ENCODE data around the gene C4orf51. TPM values are rescaled to one million over a fixed set of nuclear protein-coding genes. Genes with fewer than 3 reads are reported as not detected.
A peak's percentile ranks its signal among the peaks of the same experiment; 100 is the strongest.

The C4orf51 gene
- total and polyA plus RNA-seq, 2 of the 8 experiments (the other 6 are each of a cell fraction or from before 2014, with no cell fraction given): 0.54 TPM; not detected in 1

DNA sequence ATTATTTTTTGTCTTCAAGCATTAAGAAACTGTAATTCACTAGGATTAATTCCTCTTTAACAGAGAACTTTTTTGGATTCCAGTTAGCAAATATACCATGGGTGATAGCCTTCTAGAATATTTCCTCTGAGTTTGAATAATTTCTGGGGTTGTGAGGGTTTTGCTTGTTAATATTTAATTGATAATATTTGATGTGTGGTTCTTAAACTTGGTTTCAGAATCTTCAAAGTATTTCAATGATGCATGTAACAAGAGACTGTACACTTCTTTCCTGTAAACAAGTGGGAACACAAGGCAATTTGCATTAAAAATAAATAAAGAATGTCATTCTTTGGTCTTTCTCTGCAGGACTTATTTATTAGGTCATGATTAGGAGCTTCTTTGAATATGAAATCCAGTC lies 9.5 kb upstream of the C4orf51 start:
- Histone ChIP-seq H2AK5ac (ENCODE audit: low read depth, low read length) (no peak overlapping the region), H3K23me2 (ENCODE audit: low read depth, low read length) (no peaks in the 10 kb centered on the region; the same call in 1 of the 2 replicates), H3K56ac (replicated peaks; ENCODE audit: insufficient read length, low read depth, low read length) (no peak overlapping the region), H3K36me3 (ENCODE audit: control insufficient read depth in 2 of 4, insufficient read depth in 4 of 4, low read length in 3 of 4) (no peaks in the 10 kb centered on the region), H3K4me1 (replicated peaks in 1 of 4; ENCODE audit: control insufficient read depth in 3 of 4, insufficient read depth in 4 of 4, low read length in 3 of 4) (no peaks in the 10 kb centered on the region), H2BK15ac (ENCODE audit: low read length) (no peak overlapping the region), H3K9me3 (ENCODE audit: insufficient read depth in 2 of 2, low read depth in 1 of 2, low read length in 1 of 2) (no peaks in the 10 kb centered on the region), H3K27me3 (replicated peaks in 1 of 4; ENCODE audit: control insufficient read depth in 3 of 4, extremely low read depth in 1 of 4, insufficient read depth in 3 of 4, low read length in 3 of 4) (peaks cover 0 to 2% (median 0%) of the 10 kb centered on the region in 4 experiments; a peak in 1 of 7 replicates), H3K4ac (replicated peaks; ENCODE audit: insufficient read length, low read depth, low read length) (no peak overlapping the region), H3K23ac (ENCODE audit: insufficient read length) (no peak overlapping the region), H4K91ac (replicated peaks; ENCODE audit: insufficient read length, low read length) (no peak overlapping the region), H3K79me2 (ENCODE audit: control insufficient read depth in 1 of 2, insufficient read depth in 2 of 2, low read length in 2 of 2) (no peaks in the 10 kb centered on the region), H3K14ac (ENCODE audit: insufficient read length) (no peak overlapping the region), H3K4me2 (ENCODE audit: insufficient read depth in 1 of 2, low read depth in 2 of 2, low read length in 2 of 2) (no peak overlapping the region), H2BK12ac (ENCODE audit: low read depth, low read length) (no peak overlapping the region), H3K79me1 (ENCODE audit: low read depth, low read length) (no peaks in the 10 kb centered on the region), H4K8ac (ENCODE audit: extremely low read depth, insufficient read depth, low read length) (no peak overlapping the region), H4K20me1 (replicated peaks in 1 of 2; ENCODE audit: control insufficient read depth in 1 of 2, insufficient read depth in 2 of 2, low read length in 2 of 2) (no peaks in the 10 kb centered on the region), H3K27ac (ENCODE audit: low read depth, low read length) (no peak overlapping the region), H3K18ac (ENCODE audit: extremely low read depth, low read length) (no peak overlapping the region), H2AFZ (ENCODE audit: low read length) (no peak overlapping the region), H3K4me3 (ENCODE audit: extremely low read depth in 1 of 4, insufficient read depth in 2 of 4, low read depth in 3 of 4, low read length in 4 of 4) (no peak overlapping the region), H2BK5ac (ENCODE audit: low read depth, low read length) (no peak overlapping the region), H3K9ac (replicated peaks in 1 of 4; ENCODE audit: extremely low read depth in 1 of 4, low read depth in 3 of 4, low read length in 3 of 4) (no peak overlapping the region), H4K5ac (ENCODE audit: insufficient read length, low read depth, low read length) (no peak overlapping the region), H2BK120ac (replicated peaks; ENCODE audit: low read depth, low read length) (no peak overlapping the region), H2BK20ac (ENCODE audit: low read length) (no peak overlapping the region)
- POLR2A ChIA-PET (ENCODE audit: partially characterized antibody): no interaction called here
- no peak for DNase-seq (ENCODE audit: low read depth in 1 of 2, low spot score in 2 of 2)
- CTCF ChIA-PET (ENCODE audit: partially characterized antibody): no interaction called here
- FAIRE-seq: peak; percentile 55
- TF ChIP-seq CEBPB (IDR thresholded peaks at IDR 0.05; ENCODE audit: low read depth, low read length): no peak
- no peak for TF ChIP-seq SIN3A (conservative IDR thresholded peaks at IDR 0.05 in 1 of 2, IDR thresholded peaks at IDR 0.05 in 1 of 2; ENCODE audit: low read depth in 1 of 2, low read length in 2 of 2)
- no peak for TF ChIP-seq POLR2AphosphoS5 (IDR thresholded peaks at IDR 0.05; ENCODE audit: low read depth, low read length)

Measured in H1 (cell line).